AG08395 (cell line): ENCODE measurements around the gene CABCOCO1.
A peak's percentile ranks its signal among the peaks of the same experiment; 100 is the strongest.
"Not testable (repeated sequence)": the region's sequence is repeated elsewhere in the genome, so short reads cannot be mapped to it uniquely, and the experiment has no call there.

Experiments used
- DNase-seq: peaks from one replicate; pipeline ENCODE4 v3.0.0; 2012; ENCODE audit warnings: mixed read lengths, low spot score

The CABCOCO1 gene

GRCh38 chr10:61642676-61643075 is 20.1 kb upstream of the CABCOCO1 start:
- peak; percentile 59 for DNase-seq

DNA sequence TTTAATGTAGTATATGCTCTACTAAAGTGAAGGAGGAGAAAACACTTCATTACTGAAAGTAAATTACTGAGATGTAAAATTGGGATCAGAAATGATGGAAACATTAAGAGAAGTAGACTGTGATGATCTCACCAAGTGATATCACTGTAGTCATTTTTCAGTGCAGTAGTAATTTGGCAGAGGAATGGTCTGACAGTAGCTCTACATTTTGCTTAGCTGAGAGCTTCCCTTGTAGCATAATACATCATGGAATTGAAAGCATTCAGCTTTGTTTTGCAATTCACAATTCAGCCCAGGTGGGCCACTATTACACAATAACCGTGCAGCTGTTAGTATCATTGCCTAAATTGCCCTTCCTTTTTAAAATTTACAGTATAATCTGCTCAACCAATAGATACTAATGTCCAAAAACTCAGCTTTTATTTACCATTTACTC is 19.4 kb upstream of the CABCOCO1 start:
- DNase-seq = peak; percentile 20

DNA sequence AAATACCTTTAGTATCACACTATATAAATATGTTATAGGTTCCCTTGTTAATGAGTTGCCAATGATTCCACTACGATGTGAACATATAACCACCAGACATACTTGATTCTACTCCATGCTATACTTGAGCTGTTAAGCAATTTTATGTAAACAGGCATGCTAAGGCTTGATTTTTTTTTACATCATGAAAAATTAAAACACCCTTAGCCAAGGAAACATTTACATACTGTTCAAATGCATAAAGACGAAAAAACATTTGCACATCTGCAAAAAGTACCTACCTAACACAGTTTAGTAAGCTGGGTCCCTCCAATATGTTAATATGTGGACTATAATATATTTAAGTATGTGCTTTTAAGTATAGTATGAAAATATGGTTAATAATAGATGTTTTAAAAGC is 9.0 kb upstream of the CABCOCO1 start:
- no peak for DNase-seq

GRCh38 chr10:61655335-61655851 is 7.3 kb upstream of the CABCOCO1 start:
- DNase-seq = peak; percentile 4

DNA sequence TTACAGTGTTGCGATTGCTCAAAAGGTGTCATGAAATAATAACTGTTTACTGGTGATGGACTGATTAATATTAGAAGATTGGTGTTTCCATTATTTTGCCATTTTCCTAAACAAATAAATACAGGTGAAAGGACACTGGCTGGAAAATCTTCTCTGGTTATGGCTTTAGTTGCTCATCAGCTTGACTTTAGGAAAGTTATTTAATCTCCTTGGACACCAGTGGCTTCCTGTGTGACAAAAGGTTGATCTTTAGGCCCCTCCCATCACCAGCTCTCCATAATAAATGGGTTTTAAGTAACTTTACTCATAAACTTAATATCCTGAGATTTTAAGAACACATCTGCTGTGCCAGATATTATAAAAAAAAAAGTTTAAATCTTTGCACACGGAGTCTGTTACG is 737 bp downstream of the CABCOCO1 start:
- peak; percentile 6 for DNase-seq

DNA sequence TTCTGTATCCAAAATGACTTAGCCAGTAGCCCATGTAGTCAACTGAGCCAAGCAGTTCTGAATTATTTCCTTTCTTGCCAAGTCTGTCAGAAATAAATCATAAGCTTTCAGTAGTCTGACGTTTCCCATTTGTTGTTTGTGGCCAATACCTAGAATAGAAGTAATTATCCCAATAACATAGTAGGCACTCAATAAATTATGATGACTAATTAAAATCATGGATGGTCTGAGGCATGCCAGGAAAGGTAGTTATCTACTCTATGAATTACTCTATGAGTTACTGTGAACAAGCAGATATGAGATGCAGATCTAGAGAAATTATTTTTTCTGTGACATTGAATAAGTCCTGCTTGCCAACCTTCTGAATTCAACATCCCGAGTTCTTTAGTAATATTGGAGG is 2.3 kb downstream of the CABCOCO1 start:
- DNase-seq = no peak

- no peak for DNase-seq
Measured at GRCh38 chr10:61669161-61669725, 6.5 kb downstream of the CABCOCO1 start.

- no peak for DNase-seq
Measured at GRCh38 chr10:61669849-61670248, 7.1 kb downstream of the CABCOCO1 start.

DNA sequence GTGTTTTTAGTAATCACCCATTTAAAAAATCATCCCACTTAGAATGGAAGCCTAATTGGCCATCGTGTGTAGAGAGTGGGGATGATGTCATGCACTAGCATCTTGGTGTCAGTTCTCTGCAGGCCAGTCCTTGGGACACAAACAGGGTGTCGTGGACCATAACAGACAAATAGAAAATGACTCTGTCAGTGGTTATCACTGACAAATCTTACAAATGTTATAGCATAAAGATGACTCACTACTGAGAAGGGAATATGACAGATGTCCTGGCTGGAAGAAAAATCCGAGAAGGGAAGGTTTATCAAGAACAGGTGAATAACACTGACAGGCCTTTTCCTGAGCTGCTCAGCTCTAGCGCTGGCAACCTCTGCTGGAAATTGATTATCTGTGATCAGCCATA is 10.6 kb downstream of the CABCOCO1 start:
- no peak for DNase-seq

GRCh38 chr10:61682323-61682722 is 19.6 kb downstream of the CABCOCO1 start:
- no peak for DNase-seq

GRCh38 chr10:61683319-61683718 is 20.6 kb downstream of the CABCOCO1 start:
- no peak for DNase-seq

GRCh38 chr10:61684894-61685507 is 22.3 kb downstream of the CABCOCO1 start:
- no peak for DNase-seq

DNA sequence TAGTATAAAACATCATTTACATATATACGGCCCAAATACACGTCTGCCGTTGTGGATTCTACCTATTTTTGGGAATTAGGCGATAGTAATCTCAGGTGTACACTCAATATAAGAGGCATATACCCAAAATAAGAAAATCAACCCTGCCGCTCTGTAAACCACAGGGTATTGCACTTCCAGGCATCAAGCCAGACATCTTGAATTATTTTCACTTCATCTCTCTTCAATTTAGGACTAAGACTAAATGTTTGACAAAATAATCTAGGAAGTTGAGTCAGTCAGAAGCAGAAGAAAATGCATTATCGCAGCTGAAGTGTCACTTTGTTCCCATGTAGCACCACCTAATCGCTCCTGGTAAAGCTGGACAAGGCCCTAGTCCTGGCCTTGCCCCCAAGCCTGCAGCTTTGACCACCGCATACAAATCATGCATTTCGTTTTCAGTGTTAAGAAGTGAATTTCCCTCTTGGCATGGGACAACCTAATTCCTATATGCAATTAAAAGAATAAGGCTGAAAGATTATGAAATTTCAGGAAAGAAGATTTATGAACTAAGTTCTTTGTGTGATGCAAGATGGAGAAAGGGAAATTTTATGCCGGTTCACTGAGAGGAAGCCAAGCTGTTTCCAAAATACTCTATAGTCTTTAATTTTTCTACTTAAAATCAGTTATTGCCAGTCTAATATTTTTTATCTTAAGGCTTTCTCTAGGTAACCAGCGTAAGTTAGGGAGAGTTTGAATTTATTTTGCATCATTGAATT is 26.0 kb downstream of the CABCOCO1 start:
- no peak for DNase-seq

GRCh38 chr10:61691667-61692066 is 28.9 kb downstream of the CABCOCO1 start:
- DNase-seq = not testable (repeated sequence)

DNA sequence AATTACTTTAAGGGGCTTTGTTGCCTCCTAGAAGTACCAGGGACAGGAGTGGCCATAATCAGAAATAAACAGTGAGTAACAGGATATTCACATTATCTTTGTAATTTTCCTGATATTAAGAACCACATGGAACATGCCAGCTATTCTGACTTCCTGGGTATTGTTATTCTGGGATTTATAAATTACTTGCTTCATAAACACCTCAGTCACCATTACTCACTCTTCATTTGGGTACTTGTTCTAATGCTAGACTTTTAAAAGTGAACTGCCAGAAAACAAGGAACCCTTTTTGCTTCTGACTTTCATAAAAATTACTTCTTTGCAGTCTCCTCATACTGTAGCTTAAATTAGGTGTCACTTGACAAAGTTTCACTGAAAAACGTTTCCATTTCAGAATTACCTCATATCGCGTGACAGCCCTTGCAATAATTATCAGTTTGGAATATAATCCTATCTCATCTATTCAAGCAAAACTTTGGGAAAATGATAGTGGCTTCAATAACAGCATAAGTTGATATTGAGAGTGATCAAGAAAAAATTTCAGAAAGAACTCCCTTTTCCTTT is 29.8 kb downstream of the CABCOCO1 start:
- DNase-seq = no peak

GRCh38 chr10:61698968-61699655 is 36.4 kb downstream of the CABCOCO1 start:
- no peak for DNase-seq

DNA sequence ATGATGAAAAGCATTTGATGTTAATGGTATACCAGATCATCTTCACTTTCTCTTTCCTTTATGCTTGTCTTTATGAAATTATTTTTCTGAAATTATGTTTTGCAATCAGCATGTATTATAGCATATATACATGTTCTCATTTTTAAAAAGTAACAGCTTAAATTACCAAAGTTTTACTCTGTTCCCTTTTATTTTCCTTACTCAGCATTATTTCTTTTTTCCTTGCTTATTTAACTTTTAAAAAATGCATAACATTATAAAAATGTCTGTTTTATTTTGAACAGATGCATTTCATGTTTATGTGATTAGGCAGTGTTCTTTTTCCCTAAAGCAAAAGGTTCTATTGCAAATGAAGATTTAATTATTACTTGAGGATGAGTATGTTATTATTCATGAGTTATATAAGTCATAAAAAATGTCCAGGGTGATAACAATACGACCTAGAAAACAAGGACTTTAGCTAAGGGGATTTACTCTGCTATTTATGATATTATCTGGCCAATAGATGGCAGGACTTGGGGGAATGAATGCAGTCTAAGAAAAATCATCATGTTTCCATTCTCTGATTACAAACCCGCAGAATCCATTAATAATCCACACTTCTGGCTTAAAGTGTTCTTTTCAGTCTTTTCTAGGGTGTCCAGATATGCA is 38.5 kb downstream of the CABCOCO1 start:
- DNase-seq = no peak

DNA sequence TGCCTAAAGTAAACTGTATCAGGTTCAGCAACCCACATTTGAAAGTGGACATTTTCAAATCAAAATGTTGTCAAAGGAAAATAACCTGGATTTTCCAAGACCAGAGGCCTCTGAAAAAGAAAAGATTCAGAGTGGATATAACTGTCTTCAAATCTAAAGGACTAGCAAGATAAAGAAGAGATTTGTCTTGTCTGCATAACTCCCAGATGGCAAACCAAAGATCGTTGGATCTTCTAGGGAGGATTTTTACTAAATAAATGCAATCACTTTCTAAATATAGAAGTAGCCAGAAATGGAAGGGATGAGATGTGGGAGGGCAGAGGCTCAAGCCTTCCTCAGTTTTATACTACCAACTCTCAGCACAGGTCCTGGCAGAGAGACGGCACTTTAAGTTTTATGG is 39.0 kb downstream of the CABCOCO1 start:
- DNase-seq = no peak

DNA sequence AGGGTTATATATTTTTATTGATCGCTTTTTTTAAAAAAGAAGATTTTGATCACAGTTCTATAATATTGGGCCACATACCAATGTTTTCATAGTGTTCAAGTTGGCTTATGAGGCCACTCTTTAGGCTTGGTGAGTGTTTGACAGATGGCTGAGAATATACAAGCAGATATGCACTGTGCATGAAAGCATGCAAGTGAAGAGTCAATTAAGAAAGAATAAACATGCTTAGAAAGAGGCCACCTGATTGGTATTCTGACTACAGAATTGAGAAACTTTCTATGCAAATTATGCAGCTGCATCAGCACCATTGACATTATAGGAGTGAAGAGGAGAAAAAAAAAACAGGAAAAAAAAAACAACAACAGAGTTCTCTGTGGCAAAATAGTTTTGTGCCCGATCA is 39.9 kb downstream of the CABCOCO1 start:
- no peak for DNase-seq

DNA sequence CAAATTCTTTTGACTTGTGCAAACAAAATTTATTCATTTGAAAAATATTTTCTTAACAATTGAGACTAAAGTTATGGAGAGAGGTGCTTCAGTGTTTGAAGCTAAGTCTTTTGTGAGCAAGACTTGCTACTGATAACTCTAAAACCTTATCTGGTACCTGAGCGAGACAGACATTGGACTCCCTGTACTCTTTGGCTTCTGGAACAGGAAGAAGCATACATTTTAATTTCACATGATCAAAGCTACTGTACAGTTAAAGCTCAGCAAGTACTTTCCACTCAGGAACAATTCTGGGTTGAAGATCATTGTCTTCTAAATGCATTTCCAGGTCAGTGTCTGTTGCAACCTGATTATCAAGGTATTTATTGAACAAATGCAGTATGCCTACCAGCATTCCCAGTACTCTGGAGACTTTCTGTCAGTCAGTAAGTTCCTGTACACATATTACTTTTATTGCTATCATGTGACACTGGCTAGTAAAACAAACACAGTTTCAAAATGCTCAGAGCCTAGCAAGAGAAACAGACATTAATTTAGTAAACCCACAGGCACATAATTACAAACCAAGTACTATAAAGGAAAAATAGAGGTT is 42.4 kb downstream of the CABCOCO1 start:
- DNase-seq = no peak

- peak; percentile 4 for DNase-seq
Measured at GRCh38 chr10:61708846-61709245, 46.1 kb downstream of the CABCOCO1 start.
